OCI-LY1 (cell line): ENCODE measurements around the gene SOCS6.
"Not testable (repeated sequence)": the region's sequence is repeated elsewhere in the genome, so short reads cannot be mapped to it uniquely, and the experiment has no call there.

ENCODE experiments used
- H2AFZ ChIP-seq: fragments of 200-600 bp; sonication (generic), shearing (Covaris generic); 2 replicates; pipeline ENCODE4 v1.6.0; 2014; ENCODE audit warnings: antibody characterized with exemption, mild to moderate bottlenecking, low read length
- H3F3A ChIP-seq: fragments of 200-600 bp; sonication (generic), shearing (Covaris generic); 2 replicates; pipeline ENCODE4 v1.6.0; 2014; ENCODE audit warnings: mild to moderate bottlenecking, antibody characterized with exemption, low read length, moderate library complexity; ENCODE audit not compliant: insufficient read depth
- H3K27ac ChIP-seq: fragments of 200-600 bp; sonication (generic); 2 replicates; pipeline ENCODE4 v1.5.1; 2014; ENCODE audit warnings: low read length, mixed run types, mild to moderate bottlenecking, low read depth; ENCODE audit not compliant: poor library complexity, severe bottlenecking
- H3K27me3 ChIP-seq: fragments of 200-600 bp; sonication (generic); 2 replicates; pipeline ENCODE4 v1.6.0; 2014; ENCODE audit warnings: antibody characterized with exemption, mild to moderate bottlenecking, low read length, moderate library complexity; ENCODE audit not compliant: insufficient read depth
- H3K36me3 ChIP-seq: fragments of 200-600 bp; sonication (generic); 2 replicates; pipeline ENCODE4 v1.6.1; 2014; ENCODE audit warnings: mild to moderate bottlenecking, antibody characterized with exemption, low read length, moderate library complexity, mixed read lengths; ENCODE audit not compliant: insufficient read depth
- H3K4me1 ChIP-seq: fragments of 200-600 bp; sonication (generic); 2 replicates; pipeline ENCODE4 v1.5.1; 2014; ENCODE audit warnings: mild to moderate bottlenecking, low read length, moderate library complexity; ENCODE audit not compliant: insufficient read depth, severe bottlenecking
- H3K4me2 ChIP-seq: fragments of 200-600 bp; sonication (generic), shearing (Covaris generic); 2 replicates; pipeline ENCODE4 v1.6.1; 2014; ENCODE audit warnings: low read length
- H3K4me3 ChIP-seq: fragments of 200-600 bp; sonication (generic); 2 replicates; pipeline ENCODE4 v1.5.1; 2014; ENCODE audit warnings: low read length, low read depth, mild to moderate bottlenecking, mixed read lengths; ENCODE audit not compliant: poor library complexity, severe bottlenecking
- H3K79me2 ChIP-seq: fragments of 200-600 bp; shearing (Covaris generic); 2 replicates; pipeline ENCODE4 v1.6.1; 2016; ENCODE audit warnings: mixed run types, low read length, mixed read lengths; ENCODE audit not compliant: insufficient read depth
- H3K9ac ChIP-seq: fragments of 200-600 bp; sonication (generic), shearing (Covaris generic); 2 replicates; pipeline ENCODE4 v1.6.1; 2014; ENCODE audit warnings: mild to moderate bottlenecking, low read length, mixed read lengths
- H3K9me2 ChIP-seq: fragments of 200-600 bp; sonication (generic), shearing (Covaris generic); 2 replicates; pipeline ENCODE4 v1.6.1; 2014; ENCODE audit warnings: low read depth, mild to moderate bottlenecking, low read length, mixed read lengths
- H3K9me3 ChIP-seq: fragments of 200-600 bp; shearing (Covaris generic); 2 replicates; pipeline ENCODE4 v1.6.1; 2014; ENCODE audit warnings: low read length, mixed read lengths
- H4K20me1 ChIP-seq: fragments of 200-600 bp; sonication (generic), shearing (Covaris generic); 2 replicates; pipeline ENCODE4 v1.6.0; 2016; ENCODE audit warnings: mild to moderate bottlenecking, low read length; ENCODE audit not compliant: insufficient read depth
- EZH2 ChIP-seq: fragments of 200-600 bp; sonication (generic), shearing (Covaris generic); IDR thresholded peaks from 2 replicates; pipeline ENCODE4 v1.8.0; 2017; ENCODE audit warnings: borderline replicate concordance, mixed run types, mild to moderate bottlenecking, antibody characterized with exemption, low read length, moderate library complexity, mixed read lengths
- TF ChIP-seq, protein P1 (sequence below): fragments of 200-600 bp; sonication (generic), shearing (Covaris generic); IDR thresholded peaks from 2 replicates; pipeline ENCODE4 v1.5.1; 2017; ENCODE audit warnings: mild to moderate bottlenecking, antibody characterized with exemption, low read length, moderate library complexity, mixed read lengths

The SOCS6 gene

GRCh38 chr18:70337139-70337972 lies 48.5 kb downstream of the SOCS6 start:
- no peaks in the 10 kb centered on the region for H3F3A ChIP-seq
- no peak overlapping the region for H2AFZ ChIP-seq
- H3K27me3 ChIP-seq, result no peaks in the 10 kb centered on the region
- no peaks in the 10 kb centered on the region for H3K4me1 ChIP-seq
- no peak overlapping the region for H3K4me2 ChIP-seq
- no peak overlapping the region for H3K9ac ChIP-seq
- no peaks in the 10 kb centered on the region for H3K36me3 ChIP-seq
- no peak overlapping the region for H3K27ac ChIP-seq
- TF ChIP-seq EZH2, result no peak
- TF ChIP-seq, protein P1, sequence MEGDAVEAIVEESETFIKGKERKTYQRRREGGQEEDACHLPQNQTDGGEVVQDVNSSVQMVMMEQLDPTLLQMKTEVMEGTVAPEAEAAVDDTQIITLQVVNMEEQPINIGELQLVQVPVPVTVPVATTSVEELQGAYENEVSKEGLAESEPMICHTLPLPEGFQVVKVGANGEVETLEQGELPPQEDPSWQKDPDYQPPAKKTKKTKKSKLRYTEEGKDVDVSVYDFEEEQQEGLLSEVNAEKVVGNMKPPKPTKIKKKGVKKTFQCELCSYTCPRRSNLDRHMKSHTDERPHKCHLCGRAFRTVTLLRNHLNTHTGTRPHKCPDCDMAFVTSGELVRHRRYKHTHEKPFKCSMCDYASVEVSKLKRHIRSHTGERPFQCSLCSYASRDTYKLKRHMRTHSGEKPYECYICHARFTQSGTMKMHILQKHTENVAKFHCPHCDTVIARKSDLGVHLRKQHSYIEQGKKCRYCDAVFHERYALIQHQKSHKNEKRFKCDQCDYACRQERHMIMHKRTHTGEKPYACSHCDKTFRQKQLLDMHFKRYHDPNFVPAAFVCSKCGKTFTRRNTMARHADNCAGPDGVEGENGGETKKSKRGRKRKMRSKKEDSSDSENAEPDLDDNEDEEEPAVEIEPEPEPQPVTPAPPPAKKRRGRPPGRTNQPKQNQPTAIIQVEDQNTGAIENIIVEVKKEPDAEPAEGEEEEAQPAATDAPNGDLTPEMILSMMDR, result no peak
- no peaks in the 10 kb centered on the region for H3K79me2 ChIP-seq
- H4K20me1 ChIP-seq, result no peaks in the 10 kb centered on the region
- no peaks in the 10 kb centered on the region for H3K9me2 ChIP-seq
- no peak overlapping the region for H3K4me3 ChIP-seq
- H3K9me3 ChIP-seq, result no peaks in the 10 kb centered on the region

DNA sequence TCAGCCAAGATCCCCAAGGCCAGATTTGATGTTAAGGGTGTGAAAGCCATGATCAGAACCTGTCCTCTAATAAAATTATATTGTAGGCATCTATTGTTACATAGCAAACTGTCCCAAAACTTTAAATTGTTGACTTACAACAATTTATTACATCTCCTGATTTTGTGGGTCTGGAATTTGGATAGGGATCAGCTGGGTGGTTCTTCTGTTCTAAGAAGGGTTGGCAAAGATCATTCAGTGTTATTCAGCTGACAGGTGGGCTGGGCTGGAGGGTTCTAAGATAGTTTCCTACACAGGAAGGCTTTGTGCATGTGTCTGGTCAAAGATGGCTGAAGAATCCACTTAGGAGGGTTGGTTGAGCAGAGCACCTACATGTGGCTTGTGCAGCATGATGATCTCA lies 50.0 kb downstream of the SOCS6 start:
- H3K4me1 ChIP-seq, result no peaks in the 10 kb centered on the region
- no peak overlapping the region for H3K27ac ChIP-seq
- no peak for TF ChIP-seq EZH2
- TF ChIP-seq, protein P1, result no peak

DNA sequence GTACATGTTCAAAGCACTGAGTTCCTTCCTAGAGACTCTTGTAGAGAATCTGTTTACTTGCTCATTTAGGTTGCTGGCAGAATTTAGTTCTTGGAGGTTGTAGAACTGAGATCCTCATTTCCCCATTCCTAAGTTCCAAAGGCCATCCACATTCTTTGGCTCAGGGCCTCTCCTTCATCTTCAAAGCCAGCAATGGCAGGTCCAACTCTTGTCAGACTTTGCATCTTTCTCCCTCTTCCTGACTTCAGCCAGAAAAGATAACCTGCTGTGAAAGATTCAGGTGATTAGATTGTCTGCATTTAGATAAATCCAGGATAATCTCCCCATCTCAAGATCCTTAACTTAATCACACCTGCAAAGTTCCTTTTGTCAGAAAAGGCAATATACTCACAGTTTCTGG lies 51.1 kb downstream of the SOCS6 start:
- Histone ChIP-seq H3K9me2 (no peaks in the 10 kb centered on the region), H3K9me3 (no peaks in the 10 kb centered on the region), H3K4me3 (no peak overlapping the region), H3K27ac (no peak overlapping the region), H3K9ac (no peak overlapping the region), H3K36me3 (no peaks in the 10 kb centered on the region), H2AFZ (no peak overlapping the region), H3K4me1 (no peaks in the 10 kb centered on the region), H3F3A (no peaks in the 10 kb centered on the region), H4K20me1 (no peaks in the 10 kb centered on the region), H3K4me2 (no peak overlapping the region), H3K79me2 (no peaks in the 10 kb centered on the region), H3K27me3 (no peaks in the 10 kb centered on the region)
- TF ChIP-seq, protein P1, result no peak
- TF ChIP-seq EZH2, result no peak

More for the DNA sequence above, 50.0 kb downstream of the SOCS6 start:
- Histone ChIP-seq H2AFZ (no peak overlapping the region), H3K9me2 (no peaks in the 10 kb centered on the region), H3K4me2 (no peak overlapping the region), H4K20me1 (no peaks in the 10 kb centered on the region), H3K79me2 (no peaks in the 10 kb centered on the region), H3K36me3 (no peaks in the 10 kb centered on the region), H3F3A (no peaks in the 10 kb centered on the region), H3K27me3 (no peaks in the 10 kb centered on the region), H3K9me3 (no peaks in the 10 kb centered on the region), H3K9ac (no peak overlapping the region), H3K4me3 (no peak overlapping the region)

DNA sequence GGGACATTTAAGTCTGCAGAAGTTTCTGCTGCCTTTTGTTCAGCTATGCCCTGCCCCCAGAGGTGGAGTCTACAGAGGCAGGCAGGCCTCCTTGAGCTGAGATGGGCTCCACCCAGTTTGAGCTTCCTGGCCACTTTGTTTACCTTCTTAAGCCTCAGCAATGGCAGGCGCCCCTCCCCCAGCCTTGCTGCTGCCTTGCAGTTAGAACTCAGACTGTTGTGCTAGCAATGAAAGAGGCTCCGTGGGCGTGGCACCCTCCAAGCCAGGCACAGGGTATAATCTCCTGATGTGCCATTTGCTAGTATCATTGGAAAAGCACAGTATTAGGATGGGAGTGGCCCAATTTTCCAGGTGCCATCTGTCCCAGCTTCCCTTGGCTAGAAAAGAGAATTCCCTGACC lies 59.6 kb downstream of the SOCS6 start:
- not testable (repeated sequence) for H3K9me3 ChIP-seq, H3F3A ChIP-seq, H3K27me3 ChIP-seq, H4K20me1 ChIP-seq, H3K27ac ChIP-seq, H3K36me3 ChIP-seq, H2AFZ ChIP-seq, H3K9ac ChIP-seq, H3K79me2 ChIP-seq, H3K9me2 ChIP-seq, H3K4me1 ChIP-seq, H3K4me3 ChIP-seq, H3K4me2 ChIP-seq
